ENCODE data around the gene DEFB114.
"Not testable (repeated sequence)": the region's sequence is repeated elsewhere in the genome, so short reads cannot be mapped to it uniquely, and the experiment has no call there.

Gene DEFB114, protein sequence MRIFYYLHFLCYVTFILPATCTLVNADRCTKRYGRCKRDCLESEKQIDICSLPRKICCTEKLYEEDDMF

DNA sequence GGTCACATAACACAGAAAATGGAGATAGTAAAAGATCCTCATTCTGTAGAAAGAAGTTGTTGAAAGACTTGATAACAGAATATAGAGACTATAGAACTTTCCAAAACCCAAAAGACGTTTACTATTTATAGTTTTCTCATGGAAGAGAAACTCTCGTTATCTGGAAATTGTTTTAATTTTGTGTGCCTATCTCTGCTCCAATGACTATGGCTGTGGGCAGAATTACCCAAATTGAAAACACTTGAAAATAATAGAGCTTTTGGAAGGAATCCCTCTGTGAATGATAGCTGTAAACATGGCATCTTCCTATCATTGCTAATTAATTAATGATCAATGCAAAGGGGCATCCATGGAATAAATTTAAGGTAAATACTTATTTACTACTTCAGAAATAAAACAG lies at the start of gene DEFB114:
TSS of gene DEFB114 (minus strand) at position 101 of the 400 bp plus-strand sequence. CDS start at position 42, 59 bp downstream.
- no peak for DNase-seq (ENCODE audit: low read depth)

DNA sequence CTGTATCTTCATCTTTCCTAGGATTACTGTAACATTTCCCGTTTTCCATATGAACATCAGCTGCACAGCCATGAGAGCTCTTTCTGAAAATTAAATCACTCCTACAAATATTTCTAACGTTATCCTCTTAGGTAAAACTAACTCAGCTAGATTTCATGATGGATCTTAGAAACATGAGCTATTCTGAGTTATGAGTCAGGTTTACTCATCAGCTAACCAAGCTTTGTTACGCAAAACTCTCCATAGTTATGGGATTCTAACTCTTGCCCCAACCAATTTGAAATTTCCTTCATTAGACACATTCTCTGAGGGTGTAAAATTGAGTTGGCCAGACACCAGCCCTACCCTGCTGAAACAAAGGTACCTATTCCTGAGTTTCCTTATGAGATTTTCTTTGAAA lies 43.9 kb upstream of the DEFB114 start:
- DNase-seq (ENCODE audit: low read depth) = peak; percentile 5

DNA sequence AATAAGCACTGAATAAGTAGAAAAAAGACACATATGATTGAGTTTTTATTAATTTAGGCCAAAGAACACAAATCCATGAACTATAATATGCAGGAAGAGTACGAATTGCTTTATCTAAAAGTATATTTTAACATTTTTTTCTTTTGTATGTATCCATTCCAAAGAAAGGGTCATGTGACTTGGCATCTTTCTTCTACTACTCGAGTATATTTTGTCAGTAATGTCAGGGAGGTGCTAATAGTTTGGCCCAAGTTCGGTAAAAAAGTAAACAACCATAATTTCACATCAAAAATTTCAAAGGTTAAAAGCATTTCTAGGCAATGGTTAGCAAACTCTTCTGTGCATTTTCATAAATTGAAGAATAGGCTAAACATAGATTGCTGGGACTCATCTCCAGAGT lies 39.2 kb upstream of the DEFB114 start:
- no peak for DNase-seq (ENCODE audit: low read depth)

DNA sequence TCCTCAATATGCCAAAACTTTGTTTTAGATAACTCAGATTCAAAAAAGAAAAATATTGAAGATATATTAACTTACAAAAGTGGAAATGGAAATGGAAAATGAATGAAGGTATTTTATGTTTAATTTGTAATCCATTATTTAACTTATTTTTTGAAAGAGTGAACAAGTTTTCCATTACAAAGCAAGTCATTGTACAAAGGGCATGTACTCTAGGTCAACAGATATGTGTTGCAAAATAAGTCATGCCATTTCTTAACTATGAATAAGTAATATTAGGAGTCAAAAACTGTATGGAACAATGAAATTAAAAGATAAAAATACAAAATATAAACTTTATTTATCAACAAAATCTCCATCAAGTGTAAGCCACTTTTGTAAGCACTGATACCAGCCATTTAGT lies 31.3 kb upstream of the DEFB114 start:
- no peak for DNase-seq (ENCODE audit: low read depth)

DNA sequence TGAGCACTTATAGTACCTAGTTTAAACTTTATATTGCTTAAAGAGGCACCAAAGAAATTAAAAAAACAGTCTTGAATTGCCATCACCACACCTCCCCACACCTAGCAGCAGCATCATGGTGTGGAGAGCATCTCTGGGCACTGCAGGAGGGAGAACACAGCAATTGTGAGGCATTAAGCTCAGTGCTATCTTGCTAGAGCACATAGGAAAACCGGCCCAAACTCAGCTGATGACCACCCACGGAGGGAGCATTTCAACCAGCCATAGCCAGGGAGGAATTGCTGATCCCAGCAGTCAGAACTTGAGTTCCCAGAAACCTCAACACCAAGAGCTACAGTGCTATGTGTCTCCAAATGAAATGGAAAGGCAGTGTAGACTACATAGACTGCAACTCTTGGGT lies 24.9 kb upstream of the DEFB114 start:
- no peak for DNase-seq (ENCODE audit: low read depth)

DNA sequence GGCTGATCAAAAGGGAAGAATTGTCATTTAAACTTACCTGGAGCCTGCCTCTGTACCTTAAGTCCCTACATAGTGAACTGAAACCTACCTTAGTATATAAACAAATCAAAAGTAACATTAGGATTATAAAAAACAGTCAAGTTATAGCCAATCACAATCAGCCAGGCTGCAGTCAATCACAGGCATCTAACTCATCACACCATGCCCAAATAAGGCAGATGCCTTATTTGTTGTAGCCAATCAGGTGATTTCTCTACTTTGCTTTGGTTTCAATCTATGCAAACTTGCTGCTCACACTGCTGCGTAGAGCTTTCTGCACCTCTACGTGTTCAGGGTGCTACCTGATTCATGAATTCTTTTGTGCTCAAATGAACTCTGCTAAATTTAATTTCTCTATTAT lies 23.8 kb upstream of the DEFB114 start:
- no peak for DNase-seq (ENCODE audit: low read depth)

DNA sequence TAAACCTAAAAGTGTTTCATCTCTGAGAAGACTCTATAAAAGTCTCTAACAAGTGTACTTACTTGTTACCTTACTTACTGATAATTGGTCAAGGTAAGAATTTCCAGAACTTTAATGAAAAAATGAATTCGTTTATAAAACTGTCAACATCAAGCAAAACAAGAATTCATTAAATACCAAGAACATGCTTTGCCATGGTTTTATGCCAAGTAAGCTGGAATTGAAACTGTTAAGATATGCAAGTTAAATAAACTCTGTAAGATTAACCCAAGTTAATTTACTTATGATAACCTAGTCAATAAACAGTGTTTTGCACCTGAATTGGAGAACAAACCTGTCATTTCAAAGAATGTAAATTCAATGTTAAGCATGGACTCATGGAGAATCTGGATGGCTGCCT lies 22.6 kb upstream of the DEFB114 start:
- no peak for DNase-seq (ENCODE audit: low read depth)

DNA sequence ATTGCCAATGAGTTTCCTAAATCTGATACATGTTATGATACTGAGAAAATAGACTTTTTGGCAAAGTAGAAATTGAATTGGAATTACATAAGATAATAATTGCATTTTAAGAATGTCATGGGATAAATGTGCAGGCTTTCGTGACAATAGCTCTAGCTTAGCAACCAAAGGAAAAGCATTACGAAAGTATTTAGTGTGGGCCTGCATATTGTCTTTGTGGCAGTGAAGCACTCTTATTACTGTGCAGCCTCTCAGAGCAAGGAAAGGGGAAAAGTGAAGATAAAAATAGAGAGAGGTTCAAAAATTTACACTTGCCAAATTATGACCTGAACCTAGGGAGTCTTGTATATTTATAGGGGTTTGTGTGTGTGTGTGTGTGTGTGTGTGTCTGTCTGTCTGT lies 18.1 kb upstream of the DEFB114 start:
- no peak for DNase-seq (ENCODE audit: low read depth)

DNA sequence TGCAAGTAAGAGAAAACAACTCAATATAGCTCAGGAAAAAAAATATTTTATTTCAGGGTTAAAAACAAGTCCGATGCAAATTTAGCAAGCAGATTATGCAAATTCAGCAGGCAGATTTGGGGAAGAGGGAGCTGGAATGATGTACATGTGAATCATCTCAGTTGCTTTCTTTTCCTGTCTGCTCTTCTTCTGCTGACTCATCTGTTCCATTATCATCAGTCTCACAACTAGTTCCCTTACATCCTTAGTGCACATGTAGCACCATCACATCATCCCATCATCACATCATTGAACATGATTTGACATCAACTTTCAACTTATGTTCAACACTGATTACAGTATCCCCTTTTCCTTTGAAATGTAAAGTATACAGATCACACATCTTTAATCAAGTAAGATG lies 16.9 kb upstream of the DEFB114 start:
- peak; percentile 2 for DNase-seq (ENCODE audit: low read depth)

DNA sequence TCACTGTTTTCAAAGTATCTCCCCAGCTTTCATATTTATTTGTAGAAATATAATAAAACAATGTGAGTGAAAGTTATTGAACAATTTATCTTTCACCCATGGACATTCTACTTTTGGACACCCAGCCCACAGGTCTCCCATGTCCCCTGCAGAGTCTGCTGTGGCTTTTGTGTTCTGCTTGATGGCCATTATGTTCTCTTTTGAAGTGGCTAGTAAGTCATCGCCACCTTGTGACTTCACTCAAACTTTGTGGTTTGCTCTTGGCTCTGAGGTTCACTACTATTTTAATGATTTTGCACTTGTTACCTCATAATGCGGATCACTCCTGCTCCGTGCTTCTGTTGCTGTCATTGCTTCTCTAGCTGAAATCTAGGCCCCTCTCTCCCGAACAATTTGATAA lies 15.6 kb upstream of the DEFB114 start:
- no peak for DNase-seq (ENCODE audit: low read depth)

DNA sequence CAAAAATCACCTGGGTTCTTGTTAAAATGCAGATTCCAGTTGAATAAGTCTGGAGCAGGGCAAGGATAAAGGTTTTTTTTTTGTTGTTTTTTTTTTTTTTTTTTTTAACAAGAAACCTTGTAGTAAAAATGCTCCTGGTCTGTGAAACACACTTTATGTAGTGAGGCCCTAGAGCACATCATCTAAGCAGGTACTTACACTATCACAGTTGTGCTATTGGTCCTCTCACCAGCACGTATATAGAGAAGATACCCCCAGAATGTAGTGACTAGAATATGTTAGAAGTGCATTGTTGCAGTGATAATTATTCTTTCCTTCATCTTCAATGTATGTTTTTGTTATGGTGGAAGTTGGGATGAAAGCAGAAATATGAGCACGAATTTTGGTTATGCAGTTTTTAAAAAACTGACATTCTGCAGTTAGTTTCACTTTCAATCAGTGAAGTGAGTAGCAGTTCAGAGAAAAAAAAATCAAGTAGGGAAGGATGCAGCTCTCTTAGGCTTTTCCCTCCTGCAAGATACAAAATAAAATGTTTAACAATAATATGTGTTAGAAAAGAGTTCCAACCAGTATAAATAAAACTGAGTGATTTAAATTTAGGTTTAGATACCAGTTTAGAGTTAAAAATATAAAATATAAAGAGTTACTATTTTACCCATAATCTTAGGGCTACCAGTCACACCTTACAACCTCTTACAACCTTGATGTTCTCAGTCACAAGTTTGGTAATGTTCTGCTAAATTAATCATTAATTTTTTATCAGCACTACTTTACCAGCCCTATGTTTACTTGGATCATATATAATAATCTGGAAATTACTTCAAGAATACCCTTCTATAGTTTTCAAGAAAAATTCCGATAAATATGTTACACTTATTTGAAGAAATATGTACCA lies 14.6 kb upstream of the DEFB114 start:
- DNase-seq (ENCODE audit: low read depth) = no peak

DNA sequence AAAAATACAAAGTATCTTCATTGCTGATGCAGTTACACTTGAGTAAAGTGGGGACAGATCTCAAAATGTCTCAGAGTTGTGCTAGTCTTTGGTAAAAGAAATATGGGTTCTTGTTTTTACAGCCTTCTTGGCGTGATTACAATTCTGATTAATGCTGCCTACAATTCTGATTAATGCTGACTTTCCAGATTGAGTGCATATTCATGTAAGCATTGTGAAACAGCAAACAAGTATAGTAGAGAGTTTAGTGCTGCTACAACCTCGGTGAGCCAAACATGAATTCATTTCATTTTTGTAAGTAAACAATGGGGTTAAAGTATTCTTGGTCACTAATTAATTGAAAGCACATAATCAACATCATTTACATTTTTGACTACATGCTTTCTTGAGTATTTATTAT lies 5.6 kb upstream of the DEFB114 start, which contains the start of gene DEFB113:
TSS of gene DEFB113 (minus strand) at position 21 of the 400 bp plus-strand sequence. CDS start at position 21, 0 bp downstream.
- DNase-seq (ENCODE audit: low read depth) = no peak

DNA sequence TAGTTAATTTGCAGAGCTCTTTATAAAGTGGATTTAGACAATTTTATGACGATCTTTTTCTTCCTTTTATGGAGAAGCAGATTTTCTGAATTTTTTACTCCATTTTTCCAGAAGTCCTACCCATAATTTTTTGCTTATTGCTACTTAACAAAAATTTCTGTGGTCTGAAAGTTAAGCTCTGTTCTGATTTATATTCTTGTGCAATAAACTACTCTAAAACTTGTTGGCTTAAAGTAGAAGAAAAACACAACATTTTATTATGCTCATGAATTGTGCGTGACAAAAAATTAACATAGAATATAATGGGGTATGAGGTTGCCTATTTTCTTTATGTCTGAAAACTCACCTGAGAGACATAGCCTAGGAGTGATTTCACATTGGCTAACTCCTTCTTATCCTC lies 2.9 kb upstream of the DEFB114 start:
- DNase-seq (ENCODE audit: low read depth) = no peak

DNA sequence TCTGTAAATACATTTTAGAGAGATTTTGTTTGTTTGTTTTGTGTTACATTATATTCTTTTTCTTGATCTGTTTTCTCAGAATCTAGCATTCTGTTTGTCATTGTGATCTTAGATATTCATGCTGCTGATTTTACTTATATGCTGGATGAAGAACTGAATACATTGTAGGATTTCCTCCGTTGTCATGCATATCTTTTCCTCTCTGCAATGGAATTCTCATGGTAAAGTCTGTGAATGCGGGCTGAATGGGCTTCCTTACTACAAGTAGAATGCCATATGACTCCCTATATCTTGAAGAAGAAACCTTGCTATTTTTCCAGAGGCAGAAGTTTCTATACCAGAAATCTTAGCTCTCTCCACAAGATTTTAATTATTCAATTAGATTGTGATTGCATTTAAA lies 2.4 kb upstream of the DEFB114 start:
- DNase-seq (ENCODE audit: low read depth) = no peak

DNA sequence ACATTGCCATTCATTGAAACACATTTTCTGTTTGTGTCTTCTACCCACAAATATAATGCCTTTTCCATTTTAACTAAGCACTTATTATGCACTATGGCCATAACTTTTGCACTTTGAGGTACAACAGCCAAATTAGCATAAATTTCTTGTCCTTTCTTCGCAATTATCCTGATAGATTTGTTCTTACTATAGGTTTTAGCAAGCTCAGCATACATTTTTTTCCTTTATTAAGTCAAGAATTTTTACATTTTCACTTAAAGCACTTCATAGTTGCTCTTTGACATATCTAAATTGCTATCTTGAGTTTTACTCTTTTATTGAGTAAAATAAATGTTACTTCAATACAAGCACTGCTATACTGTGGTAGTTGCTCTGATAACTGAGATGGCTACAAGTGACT lies 5.8 kb downstream of the DEFB114 start:
- no peak for DNase-seq (ENCODE audit: low read depth)

DNA sequence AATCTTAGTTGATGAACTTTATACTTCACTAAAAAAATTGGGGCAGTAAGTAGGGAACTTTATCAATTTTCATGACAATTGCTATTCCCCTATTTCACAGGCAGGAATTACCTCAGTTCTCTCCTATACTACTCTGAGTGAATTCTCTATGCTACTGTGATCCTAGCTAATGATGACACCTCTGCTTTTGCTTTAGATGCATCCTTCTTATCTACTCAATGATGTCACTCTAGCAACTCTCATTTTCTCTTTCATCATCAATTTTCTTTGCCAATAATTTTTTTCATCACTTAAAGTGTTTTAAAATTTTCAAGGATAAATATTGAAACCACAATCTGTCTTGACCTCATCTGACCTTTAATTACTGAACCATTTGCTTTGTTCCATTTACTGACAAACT lies 8.1 kb downstream of the DEFB114 start:
- DNase-seq (ENCODE audit: low read depth) = no peak

DNA sequence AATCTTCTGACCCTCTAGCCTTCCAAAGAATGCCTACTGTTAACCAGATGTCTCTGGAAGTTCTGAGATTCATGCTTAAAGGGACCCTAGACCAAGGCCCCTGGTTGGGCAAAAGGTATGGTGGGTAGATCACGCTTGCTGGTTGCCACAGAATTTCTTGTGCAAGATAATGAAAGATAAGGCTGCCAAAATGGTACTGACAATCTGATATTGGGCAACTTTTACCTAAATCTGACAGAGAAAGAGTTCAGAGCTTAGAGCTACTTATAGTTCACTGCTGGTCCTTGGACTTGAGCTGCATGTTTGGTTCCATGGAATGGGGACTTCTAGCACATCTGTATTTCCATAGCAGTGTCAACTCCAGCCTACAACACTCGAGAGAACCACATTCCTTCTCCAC lies 12.0 kb downstream of the DEFB114 start:
- DNase-seq (ENCODE audit: low read depth) = no peak

DNA sequence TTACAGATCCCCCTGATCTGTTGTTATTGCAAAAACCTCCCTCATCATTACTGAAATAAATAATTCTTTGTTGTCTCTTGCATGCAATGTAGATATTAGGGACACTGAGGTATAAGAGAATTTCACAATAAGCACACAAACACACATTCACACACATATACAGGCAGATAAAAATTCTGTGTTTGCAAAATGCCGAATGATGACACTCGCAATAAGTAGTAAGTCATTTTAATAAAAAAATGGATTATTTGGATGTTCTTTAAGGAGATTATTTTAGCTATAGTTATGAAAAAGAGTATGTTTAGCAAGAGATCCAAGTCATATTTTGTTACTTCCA lies 13.6 kb downstream of the DEFB114 start:
- DNase-seq (ENCODE audit: low read depth) = no peak

DNA sequence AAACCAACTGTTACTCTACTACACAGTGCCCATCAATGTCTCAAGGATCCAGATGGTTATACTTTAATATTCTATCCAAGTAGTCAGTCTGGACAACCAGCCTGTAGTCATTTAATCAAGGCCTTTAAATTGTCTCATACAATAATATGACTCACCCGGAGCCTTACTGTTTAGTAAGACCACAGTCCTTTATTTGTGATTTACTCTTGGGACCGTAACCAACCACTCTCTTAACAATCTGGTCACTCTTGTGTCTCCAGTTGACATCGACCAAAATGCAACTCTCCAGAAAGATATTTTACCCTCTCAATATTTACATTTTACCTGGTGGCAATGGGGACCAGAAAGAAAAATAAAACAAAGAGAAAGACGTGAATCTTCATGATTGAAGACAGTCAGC lies 14.9 kb downstream of the DEFB114 start:
- DNase-seq (ENCODE audit: low read depth) = no peak

DNA sequence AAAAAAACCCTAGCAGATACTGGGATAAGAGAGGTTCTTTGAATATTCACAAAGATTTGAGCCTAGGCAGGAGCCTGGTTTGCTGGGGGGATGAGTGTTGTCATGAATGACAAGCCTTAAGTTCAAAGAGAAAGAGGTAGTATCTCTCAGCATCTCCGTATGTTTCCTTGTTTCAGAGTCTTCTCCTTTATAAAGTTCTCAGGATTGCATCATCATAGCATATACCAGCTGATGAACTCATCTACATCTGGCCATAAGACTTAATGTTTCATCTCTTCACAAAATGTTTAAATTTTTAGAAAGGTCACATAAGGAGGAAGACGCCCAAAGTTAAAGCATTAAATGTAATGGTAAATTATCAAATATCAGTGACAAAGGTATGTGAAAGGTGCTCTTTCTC lies 17.1 kb downstream of the DEFB114 start:
- no peak for DNase-seq (ENCODE audit: low read depth)

DNA sequence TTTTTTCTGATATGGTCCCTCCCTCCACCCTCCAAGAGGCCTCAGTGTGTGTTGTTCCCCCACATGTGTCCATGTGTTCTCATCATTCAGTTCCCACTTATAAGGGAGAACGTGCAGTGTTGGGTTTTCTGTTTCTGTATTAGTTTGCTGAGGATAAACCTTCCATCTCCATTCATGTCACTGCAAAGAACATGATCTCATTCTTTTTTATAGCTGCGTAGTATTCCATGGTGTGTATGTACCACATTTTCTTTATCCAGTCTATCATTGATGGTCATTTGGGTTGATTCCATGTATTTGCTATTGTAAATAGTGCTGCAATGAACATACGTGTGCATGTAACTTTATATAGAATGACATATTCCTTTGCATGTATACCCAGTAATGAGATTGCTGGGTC lies 19.9 kb downstream of the DEFB114 start:
- DNase-seq (ENCODE audit: low read depth) = not testable (repeated sequence)

DNA sequence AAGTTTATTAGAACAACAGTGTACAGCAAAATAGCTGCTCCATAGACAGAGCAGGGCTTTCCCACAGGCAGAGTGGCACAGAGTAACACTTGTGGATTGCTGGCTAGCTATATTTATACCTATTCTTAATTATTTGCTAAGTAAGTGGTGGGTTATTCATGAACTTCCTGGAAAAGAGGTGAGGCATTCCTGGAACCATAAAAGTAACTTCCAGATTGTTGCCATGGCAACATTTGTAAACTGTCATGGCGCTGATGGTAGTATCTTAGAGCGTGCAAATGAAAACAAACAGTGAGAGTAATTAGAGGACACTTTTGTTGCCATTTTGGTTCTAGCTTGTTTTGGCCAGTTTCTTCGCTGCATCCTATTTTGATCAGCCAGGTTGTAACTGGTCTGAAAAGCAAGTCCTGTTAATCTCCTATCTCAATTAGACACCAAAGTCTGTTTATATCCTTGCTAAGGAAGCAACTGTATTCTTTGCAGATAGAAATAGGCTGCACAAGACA lies 23.9 kb downstream of the DEFB114 start:
- no peak for DNase-seq (ENCODE audit: low read depth)

DNA sequence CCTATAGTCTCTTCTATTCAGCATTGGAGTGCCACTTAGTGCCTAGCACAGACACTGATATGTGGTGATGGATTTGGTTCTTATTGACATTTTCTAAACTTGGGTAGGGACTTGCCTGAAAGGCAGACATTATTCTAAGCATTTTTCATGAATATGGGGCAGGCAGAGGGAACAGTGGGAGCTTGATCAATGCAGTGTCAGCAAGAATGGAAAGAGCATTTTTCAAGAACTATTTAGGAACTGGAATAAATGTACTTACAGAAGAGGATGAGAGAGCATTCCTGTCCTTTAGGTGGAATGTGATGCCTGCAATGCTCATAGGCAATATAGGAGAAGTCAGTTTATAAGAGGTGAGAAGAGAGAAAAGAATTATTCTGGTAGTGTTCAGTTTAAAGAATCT lies 26.2 kb downstream of the DEFB114 start:
- no peak for DNase-seq (ENCODE audit: low read depth)

DNA sequence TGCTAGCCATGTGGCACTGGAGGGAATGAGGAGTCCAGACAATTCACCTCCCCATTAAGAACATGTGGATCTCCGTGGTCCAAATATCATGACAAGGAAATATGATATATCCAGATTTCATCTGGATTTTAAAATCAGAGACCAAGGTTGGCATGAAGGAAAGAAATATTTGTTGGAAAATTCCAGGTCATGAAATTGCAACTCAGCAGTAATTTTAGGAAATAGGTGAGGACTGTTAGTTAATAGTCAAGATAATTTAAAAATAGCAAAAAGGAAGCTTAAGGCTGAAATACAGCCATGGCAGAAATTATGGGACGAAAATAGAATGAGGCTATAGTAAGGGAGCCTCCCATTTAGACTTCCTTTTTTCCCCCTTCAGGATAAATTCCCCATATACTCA lies 26.9 kb downstream of the DEFB114 start:
- no peak for DNase-seq (ENCODE audit: low read depth)

Data from iris pigment epithelial cell (primary cell).